ENCODE results near the gene DHX34.
A peak's percentile ranks its signal among the peaks of the same experiment; 100 is the strongest.
"Not testable (repeated sequence)": the region's sequence is repeated elsewhere in the genome, so short reads cannot be mapped to it uniquely, and the experiment has no call there.

DHX34 gene, protein sequence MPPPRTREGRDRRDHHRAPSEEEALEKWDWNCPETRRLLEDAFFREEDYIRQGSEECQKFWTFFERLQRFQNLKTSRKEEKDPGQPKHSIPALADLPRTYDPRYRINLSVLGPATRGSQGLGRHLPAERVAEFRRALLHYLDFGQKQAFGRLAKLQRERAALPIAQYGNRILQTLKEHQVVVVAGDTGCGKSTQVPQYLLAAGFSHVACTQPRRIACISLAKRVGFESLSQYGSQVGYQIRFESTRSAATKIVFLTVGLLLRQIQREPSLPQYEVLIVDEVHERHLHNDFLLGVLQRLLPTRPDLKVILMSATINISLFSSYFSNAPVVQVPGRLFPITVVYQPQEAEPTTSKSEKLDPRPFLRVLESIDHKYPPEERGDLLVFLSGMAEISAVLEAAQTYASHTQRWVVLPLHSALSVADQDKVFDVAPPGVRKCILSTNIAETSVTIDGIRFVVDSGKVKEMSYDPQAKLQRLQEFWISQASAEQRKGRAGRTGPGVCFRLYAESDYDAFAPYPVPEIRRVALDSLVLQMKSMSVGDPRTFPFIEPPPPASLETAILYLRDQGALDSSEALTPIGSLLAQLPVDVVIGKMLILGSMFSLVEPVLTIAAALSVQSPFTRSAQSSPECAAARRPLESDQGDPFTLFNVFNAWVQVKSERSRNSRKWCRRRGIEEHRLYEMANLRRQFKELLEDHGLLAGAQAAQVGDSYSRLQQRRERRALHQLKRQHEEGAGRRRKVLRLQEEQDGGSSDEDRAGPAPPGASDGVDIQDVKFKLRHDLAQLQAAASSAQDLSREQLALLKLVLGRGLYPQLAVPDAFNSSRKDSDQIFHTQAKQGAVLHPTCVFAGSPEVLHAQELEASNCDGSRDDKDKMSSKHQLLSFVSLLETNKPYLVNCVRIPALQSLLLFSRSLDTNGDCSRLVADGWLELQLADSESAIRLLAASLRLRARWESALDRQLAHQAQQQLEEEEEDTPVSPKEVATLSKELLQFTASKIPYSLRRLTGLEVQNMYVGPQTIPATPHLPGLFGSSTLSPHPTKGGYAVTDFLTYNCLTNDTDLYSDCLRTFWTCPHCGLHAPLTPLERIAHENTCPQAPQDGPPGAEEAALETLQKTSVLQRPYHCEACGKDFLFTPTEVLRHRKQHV

DNA sequence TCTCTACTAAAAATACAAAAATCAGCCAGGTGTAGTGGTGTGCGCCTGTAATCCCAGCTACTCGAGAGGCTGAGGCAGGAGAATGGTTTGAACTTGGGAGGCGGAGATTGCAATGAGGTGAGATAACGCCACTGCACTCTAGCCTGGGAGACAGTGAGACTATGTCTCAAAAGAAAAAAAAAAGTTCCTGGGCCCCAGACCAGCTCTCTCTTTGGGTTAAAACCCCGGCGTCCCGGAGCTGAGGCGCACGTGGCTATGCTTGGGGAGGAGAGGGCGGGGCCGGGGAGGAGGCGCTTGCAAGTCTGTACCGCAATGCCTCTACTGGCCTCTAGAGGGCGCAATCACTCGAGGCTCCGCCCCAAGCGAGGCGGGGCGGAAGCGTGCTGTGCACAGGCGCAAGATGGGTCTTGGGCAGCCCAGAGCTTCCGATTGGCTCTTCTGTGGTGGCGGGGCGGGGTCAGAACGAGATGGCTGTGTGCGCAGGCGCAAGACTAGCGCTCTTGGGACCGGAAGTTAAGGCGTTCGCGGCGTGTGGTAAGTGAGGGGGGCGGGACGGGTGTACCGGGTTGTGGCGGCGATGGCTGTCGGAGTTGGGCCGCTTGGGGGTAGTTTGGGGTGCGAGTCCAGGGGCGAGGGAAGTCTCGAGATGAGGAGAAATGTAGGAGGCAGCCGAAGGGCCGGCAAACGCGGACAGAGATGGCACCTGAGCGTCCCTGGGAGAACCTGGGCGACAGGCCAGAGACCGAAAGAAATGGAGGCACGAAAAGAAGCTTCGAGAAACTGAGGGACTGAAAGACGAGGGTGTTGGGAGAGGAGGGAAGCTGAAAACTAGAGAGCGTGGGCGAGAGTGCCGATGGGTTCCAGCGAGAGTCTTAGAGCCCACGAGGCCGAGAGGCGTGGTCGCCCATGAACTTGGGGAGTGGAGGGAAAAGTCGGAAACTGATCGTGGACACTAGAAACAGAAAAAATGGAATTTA, at the start of gene DHX34:
Gene DHX34, plus strand, starts transcription at position 497 of the 977 bp plus-strand sequence. CDS start 3,716 bp downstream, outside the sequence.
- Histone ChIP-seq H3K4me1 (no peaks in the 10 kb centered on the region), H3K36me3 (ENCODE audit: control insufficient read depth, insufficient read depth, low read length) (no peaks in the 10 kb centered on the region), H3K4me2 (ENCODE audit: low read length) (peak within 1 kb of the TSS; percentile 79), H3K9ac (peak within 1 kb of the TSS; percentile 39), H3K4me3 (ENCODE audit: low read depth, low read length) (peak within 1 kb of the TSS; percentile 92), H3K27ac (peak within 1 kb of the TSS; percentile 57), H3K27me3 (ENCODE audit: control insufficient read depth, insufficient read depth, low read length) (no peaks in the 10 kb centered on the region), H3K9me3 (ENCODE audit: control insufficient read depth, low read length) (no peaks in the 10 kb centered on the region), H2AFZ (peak within 1 kb of the TSS; percentile 89), H3K79me2 (peaks cover 4% of the 10 kb centered on the region)
- TF ChIP-seq CTCF (IDR thresholded peaks at IDR 0.05), result peak; percentile 100

GRCh38 chr19:47300867-47301266, 48.2 kb upstream of the DHX34 start:
- H2AFZ ChIP-seq; H3K9ac ChIP-seq; H3K9me3 ChIP-seq (ENCODE audit: control insufficient read depth, low read length); H3K4me1 ChIP-seq; H3K79me2 ChIP-seq; H3K27me3 ChIP-seq (ENCODE audit: control insufficient read depth, insufficient read depth, low read length); H3K36me3 ChIP-seq (ENCODE audit: control insufficient read depth, insufficient read depth, low read length); H3K27ac ChIP-seq; H3K4me3 ChIP-seq (ENCODE audit: low read depth, low read length); H3K4me2 ChIP-seq (ENCODE audit: low read length): not testable (repeated sequence)

DNA sequence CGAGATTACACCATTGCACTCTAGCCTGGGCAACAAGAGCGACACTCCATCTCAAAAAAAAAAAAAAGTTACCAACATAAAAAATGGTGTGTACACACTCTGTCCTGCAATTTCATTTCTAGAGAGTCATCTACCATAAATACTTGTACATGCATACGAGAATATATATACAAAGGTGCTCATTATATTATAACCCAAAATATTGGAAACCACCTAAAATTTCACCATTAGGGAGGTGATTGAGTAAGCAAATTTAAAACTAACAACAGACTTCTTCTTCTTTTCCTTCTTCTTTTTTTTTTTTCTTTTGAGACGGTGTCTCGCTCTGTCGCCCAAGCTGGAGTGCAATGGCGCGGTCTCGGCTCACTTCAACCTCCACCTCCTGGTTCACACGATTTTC, 46.9 kb upstream of the DHX34 start:
- no peak overlapping the region for H3K9ac ChIP-seq
- H3K4me3 ChIP-seq (ENCODE audit: low read depth, low read length), result no peak overlapping the region
- peaks cover 4% of the 10 kb centered on the region for H3K4me1 ChIP-seq
- H3K36me3 ChIP-seq (ENCODE audit: control insufficient read depth, insufficient read depth, low read length), result no peaks in the 10 kb centered on the region
- no peak for TF ChIP-seq CTCF (IDR thresholded peaks at IDR 0.05)
- H3K27ac ChIP-seq, result no peak overlapping the region
- H2AFZ ChIP-seq, result no peak overlapping the region
- no peaks in the 10 kb centered on the region for H3K9me3 ChIP-seq (ENCODE audit: control insufficient read depth, low read length)
- no peaks in the 10 kb centered on the region for H3K79me2 ChIP-seq
- no peaks in the 10 kb centered on the region for H3K27me3 ChIP-seq (ENCODE audit: control insufficient read depth, insufficient read depth, low read length)
- H3K4me2 ChIP-seq (ENCODE audit: low read length), result no peak overlapping the region

GRCh38 chr19:47303966-47304365, 45.1 kb upstream of the DHX34 start:
- H2AFZ ChIP-seq, result no peak overlapping the region
- no peak for TF ChIP-seq CTCF (IDR thresholded peaks at IDR 0.05)
- H3K36me3 ChIP-seq (ENCODE audit: control insufficient read depth, insufficient read depth, low read length), result no peaks in the 10 kb centered on the region
- no peak overlapping the region for H3K4me3 ChIP-seq (ENCODE audit: low read depth, low read length)
- peaks cover 4% of the 10 kb centered on the region for H3K4me1 ChIP-seq
- H3K27ac ChIP-seq, result no peak overlapping the region
- H3K27me3 ChIP-seq (ENCODE audit: control insufficient read depth, insufficient read depth, low read length), result no peaks in the 10 kb centered on the region
- no peaks in the 10 kb centered on the region for H3K9me3 ChIP-seq (ENCODE audit: control insufficient read depth, low read length)
- no peak overlapping the region for H3K4me2 ChIP-seq (ENCODE audit: low read length)
- no peaks in the 10 kb centered on the region for H3K79me2 ChIP-seq
- no peak overlapping the region for H3K9ac ChIP-seq
